ENCODE data around the gene RNASET2. TPM values are rescaled to one million over a fixed set of nuclear protein-coding genes. Genes with fewer than 3 reads are reported as not detected.

Gene RNASET2
- polyA plus RNA-seq, 2 of the 4 experiments (the other 2 are of a cell fraction): 9.3 to 11.2 TPM

DNA sequence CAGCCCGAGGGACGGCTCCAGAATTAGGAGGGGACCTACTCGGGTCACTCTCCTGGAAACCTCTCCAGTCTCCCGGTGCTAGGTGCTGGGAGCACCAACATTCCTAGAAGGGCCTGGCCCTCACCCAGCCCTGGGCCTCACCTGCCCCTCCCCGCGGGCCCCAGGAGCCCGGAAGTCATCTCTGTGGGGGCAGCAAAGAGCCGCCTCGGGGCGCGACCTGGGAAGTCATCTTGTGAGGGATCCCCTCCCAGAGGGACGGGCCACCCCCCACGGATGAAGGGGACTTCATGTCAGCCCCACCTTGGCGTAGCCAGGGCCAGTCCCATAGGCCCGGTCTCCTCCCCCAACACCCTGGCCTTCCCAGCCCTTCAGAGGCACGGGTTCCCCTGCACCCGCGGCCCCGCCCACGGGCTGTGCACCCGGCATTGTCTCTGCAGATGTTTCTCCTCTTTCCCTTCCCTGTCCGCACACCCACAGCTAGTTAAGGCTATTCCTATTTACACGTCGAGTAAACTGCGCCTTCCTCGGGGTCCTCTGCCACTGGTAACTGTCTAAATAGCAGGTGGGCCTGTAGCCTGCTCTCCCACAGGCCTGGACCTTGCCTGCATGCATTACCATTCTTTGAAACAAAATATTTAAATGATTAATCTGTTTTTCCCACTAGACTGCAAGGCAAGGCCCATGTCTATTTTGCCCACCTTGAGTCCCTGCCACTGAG lies 896 bp upstream of the RNASET2 start:
- FAIRE-seq (no peak), DNase-seq (ENCODE audit: low read depth in 1 of 2, low spot score in 1 of 2) (no peak), ATAC-seq (peak in 1 of 2 experiments; percentile 2; a peak in 1 of 6 replicates)
- Histone ChIP-seq H3K27ac (peak overlapping the region; percentile 73 to 89), H3K4me1 (no peaks in the 10 kb centered on the region; the same call in 2 of the 3 replicates), H3K4me3 (peak overlapping the region; percentile 88), H3K4me2 (peak overlapping the region; percentile 98), H3K9me3 (no peaks in the 10 kb centered on the region)
- CTCF ChIA-PET: interaction anchor here (0.5 to 1.0 kb wide), 2 partner anchors 23 to 278 kb away, joined by 3 to 4 read pairs; no protein-coding TSS in a partner anchor
- TF ChIP-seq HEYL (CRISPR knock-in tag; IDR thresholded peaks at IDR 0.05): no peak
- TF ChIP-seq MAFK (IDR thresholded peaks at IDR 0.05; ENCODE audit: partially characterized antibody): no peak
- no peak for TF ChIP-seq SREBF2 (IDR thresholded peaks at IDR 0.05)
- TF ChIP-seq ZNF302 (CRISPR knock-in tag; IDR thresholded peaks at IDR 0.05): no peak
- TF ChIP-seq POLR2AphosphoS2 (conservative IDR thresholded peaks at IDR 0.05; ENCODE audit: low read length): no peak
- no peak for TF ChIP-seq CEBPB (IDR thresholded peaks at IDR 0.05)
- TF ChIP-seq JUNB (IDR thresholded peaks at IDR 0.05): no peak
- POLR2A ChIA-PET: no interaction called here
- 71% methylated on average over 13 of the region's 26 CpGs for WGBS (ENCODE audit: missing lambda C conversion rate)

DNA sequence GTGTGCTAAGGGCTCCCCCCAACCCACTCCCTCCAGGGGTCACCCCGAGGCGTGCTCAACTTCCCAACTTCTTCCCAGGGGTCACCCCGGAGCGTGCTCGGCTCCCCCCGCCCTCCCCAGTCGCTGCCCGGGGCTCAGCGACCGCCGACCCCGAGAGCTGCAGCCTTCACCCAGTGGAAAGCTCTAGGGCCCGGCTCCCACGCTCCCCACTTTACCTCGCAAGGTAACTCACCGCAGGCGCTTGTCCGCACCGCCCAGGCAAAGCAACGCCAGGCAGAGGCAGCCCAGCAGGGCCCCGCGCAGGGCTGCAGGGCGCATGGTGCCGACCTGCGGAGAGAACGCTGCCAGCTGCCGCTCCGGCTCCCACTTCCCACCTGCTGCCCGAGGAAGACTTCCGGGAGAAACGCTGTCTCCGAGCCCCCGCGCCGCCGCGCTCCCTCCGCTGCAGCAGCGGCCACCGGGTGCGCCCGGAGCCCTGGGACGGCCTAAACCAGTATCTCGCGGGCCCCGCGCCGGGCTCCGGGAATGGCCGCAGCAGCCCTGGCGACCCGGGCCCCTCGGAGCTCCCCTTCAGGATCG lies 396 bp downstream of the RNASET2 start:
- FAIRE-seq: no peak

More for the DNA sequence above, 396 bp downstream of the RNASET2 start:
- 0% methylated on average over 7 of the region's 54 CpGs for WGBS (ENCODE audit: missing lambda C conversion rate)
- TF ChIP-seq CBX2 (IDR thresholded peaks at IDR 0.05; ENCODE audit: borderline replicate concordance, low read depth) (no peak), TP53 (CRISPR knock-in tag; IDR thresholded peaks at IDR 0.05) (no peak), MAFK (IDR thresholded peaks at IDR 0.05; ENCODE audit: partially characterized antibody) (no peak), CHD2 (IDR thresholded peaks at IDR 0.05; ENCODE audit: low read length, partially characterized antibody) (no peak), HOXB13 (CRISPR knock-in tag; IDR thresholded peaks at IDR 0.05; ENCODE audit: low read depth) (no peak)
- TF ChIP-seq, protein P1, sequence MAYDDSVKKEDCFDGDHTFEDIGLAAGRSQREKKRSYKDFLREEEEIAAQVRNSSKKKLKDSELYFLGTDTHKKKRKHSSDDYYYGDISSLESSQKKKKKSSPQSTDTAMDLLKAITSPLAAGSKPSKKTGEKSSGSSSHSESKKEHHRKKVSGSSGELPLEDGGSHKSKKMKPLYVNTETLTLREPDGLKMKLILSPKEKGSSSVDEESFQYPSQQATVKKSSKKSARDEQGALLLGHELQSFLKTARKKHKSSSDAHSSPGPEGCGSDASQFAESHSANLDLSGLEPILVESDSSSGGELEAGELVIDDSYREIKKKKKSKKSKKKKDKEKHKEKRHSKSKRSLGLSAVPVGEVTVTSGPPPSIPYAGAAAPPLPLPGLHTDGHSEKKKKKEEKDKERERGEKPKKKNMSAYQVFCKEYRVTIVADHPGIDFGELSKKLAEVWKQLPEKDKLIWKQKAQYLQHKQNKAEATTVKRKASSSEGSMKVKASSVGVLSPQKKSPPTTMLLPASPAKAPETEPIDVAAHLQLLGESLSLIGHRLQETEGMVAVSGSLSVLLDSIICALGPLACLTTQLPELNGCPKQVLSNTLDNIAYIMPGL (CRISPR knock-in tag; IDR thresholded peaks at IDR 0.05; ENCODE audit: borderline replicate concordance): no peak
- TF ChIP-seq, protein P2, sequence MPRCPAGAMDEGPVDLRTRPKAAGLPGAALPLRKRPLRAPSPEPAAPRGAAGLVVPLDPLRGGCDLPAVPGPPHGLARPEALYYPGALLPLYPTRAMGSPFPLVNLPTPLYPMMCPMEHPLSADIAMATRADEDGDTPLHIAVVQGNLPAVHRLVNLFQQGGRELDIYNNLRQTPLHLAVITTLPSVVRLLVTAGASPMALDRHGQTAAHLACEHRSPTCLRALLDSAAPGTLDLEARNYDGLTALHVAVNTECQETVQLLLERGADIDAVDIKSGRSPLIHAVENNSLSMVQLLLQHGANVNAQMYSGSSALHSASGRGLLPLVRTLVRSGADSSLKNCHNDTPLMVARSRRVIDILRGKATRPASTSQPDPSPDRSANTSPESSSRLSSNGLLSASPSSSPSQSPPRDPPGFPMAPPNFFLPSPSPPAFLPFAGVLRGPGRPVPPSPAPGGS (IDR thresholded peaks at IDR 0.05): no peak
- TF ChIP-seq, protein P3, sequence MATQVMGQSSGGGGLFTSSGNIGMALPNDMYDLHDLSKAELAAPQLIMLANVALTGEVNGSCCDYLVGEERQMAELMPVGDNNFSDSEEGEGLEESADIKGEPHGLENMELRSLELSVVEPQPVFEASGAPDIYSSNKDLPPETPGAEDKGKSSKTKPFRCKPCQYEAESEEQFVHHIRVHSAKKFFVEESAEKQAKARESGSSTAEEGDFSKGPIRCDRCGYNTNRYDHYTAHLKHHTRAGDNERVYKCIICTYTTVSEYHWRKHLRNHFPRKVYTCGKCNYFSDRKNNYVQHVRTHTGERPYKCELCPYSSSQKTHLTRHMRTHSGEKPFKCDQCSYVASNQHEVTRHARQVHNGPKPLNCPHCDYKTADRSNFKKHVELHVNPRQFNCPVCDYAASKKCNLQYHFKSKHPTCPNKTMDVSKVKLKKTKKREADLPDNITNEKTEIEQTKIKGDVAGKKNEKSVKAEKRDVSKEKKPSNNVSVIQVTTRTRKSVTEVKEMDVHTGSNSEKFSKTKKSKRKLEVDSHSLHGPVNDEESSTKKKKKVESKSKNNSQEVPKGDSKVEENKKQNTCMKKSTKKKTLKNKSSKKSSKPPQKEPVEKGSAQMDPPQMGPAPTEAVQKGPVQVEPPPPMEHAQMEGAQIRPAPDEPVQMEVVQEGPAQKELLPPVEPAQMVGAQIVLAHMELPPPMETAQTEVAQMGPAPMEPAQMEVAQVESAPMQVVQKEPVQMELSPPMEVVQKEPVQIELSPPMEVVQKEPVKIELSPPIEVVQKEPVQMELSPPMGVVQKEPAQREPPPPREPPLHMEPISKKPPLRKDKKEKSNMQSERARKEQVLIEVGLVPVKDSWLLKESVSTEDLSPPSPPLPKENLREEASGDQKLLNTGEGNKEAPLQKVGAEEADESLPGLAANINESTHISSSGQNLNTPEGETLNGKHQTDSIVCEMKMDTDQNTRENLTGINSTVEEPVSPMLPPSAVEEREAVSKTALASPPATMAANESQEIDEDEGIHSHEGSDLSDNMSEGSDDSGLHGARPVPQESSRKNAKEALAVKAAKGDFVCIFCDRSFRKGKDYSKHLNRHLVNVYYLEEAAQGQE (IDR thresholded peaks at IDR 0.05): peak; percentile 44; the same call in 1 of the 2 replicates
- POLR2A ChIA-PET: interaction anchor here (0.6 kb wide), 1 partner anchor 329 kb away, joined by 8 read pairs; no protein-coding TSS in a partner anchor
- H3K4me2 ChIP-seq: peak overlapping the region; percentile 98
- H3K9me3 ChIP-seq: no peaks in the 10 kb centered on the region
- H3K27ac ChIP-seq: peak overlapping the region; percentile 68 to 89
- ATAC-seq: peak; percentile 77 to 79
- peak in 1 of 2 experiments; percentile 6 for DNase-seq (ENCODE audit: low read depth in 1 of 2, low spot score in 1 of 2)
- H3K4me3 ChIP-seq: peak overlapping the region; percentile 88
- CTCF ChIA-PET: interaction anchor here (0.8 to 1.0 kb wide), 2 partner anchors 22 to 182 kb away, joined by 3 read pairs; no protein-coding TSS in a partner anchor
- no peaks in the 10 kb centered on the region; the same call in 2 of the 3 replicates for H3K4me1 ChIP-seq

Measured in A549 (cell line).